ENCODE data around the gene PRMT2. TPM values are rescaled to one million over a fixed set of nuclear protein-coding genes. Genes with fewer than 3 reads are reported as not detected.

The PRMT2 gene
- total RNA-seq, 1 experiment from 2014 or later, result 86.4 TPM

- no peaks in the 10 kb centered on the region for H3K36me3 ChIP-seq (ENCODE audit: insufficient read depth, low read length, poor library complexity, severe bottlenecking)
- H3K27ac ChIP-seq (ENCODE audit: low read depth, low read length, poor library complexity, severe bottlenecking), result no peak overlapping the region
- H3K9me3 ChIP-seq (ENCODE audit: low read depth, low read length, poor library complexity, severe bottlenecking), result no peaks in the 10 kb centered on the region
- no peaks in the 10 kb centered on the region for H3K27me3 ChIP-seq (replicated peaks; ENCODE audit: insufficient read depth, low read depth, low read length, poor library complexity)
- intact Hi-C loops (cut with micrococcal nuclease; ENCODE audit: unreplicated experiment), result no loop called here
- DNase-seq (ENCODE audit: low spot score), result no peak
- BruUV-seq (replicated peaks), result no TSS peak
- H3K4me3 ChIP-seq (ENCODE audit: low read depth, low read length, poor library complexity, severe bottlenecking), result no peak overlapping the region
- TF ChIP-seq CTCF (conservative IDR thresholded peaks at IDR 0.05; ENCODE audit: low read depth, low read length), result no peak
- peaks cover 8% of the 10 kb centered on the region for H3K4me1 ChIP-seq (ENCODE audit: insufficient read depth, low read length, poor library complexity, severe bottlenecking)
- ChIA-PET POLR2A (ENCODE audit: low non-redundant PET) (no interaction called here), CTCF (no interaction called here)
Measured at GRCh38 chr21:46604329-46604974, 31.0 kb upstream of the PRMT2 start.

GRCh38 chr21:46604975-46605766 lies 30.3 kb upstream of the PRMT2 start, which contains the start of gene S100B:
TSS of gene S100B (minus strand) at chr21:46605082. CDS start at chr21:46602415, 2,667 bp downstream.
- Histone ChIP-seq H3K9me3 (ENCODE audit: low read depth, low read length, poor library complexity, severe bottlenecking) (no peaks in the 10 kb centered on the region), H3K27ac (ENCODE audit: low read depth, low read length, poor library complexity, severe bottlenecking) (no peak within 1 kb of the TSS), H3K27me3 (replicated peaks; ENCODE audit: insufficient read depth, low read depth, low read length, poor library complexity) (no peaks in the 10 kb centered on the region), H3K4me1 (ENCODE audit: insufficient read depth, low read length, poor library complexity, severe bottlenecking) (peaks cover 8% of the 10 kb centered on the region), H3K36me3 (ENCODE audit: insufficient read depth, low read length, poor library complexity, severe bottlenecking) (no peaks in the 10 kb centered on the region), H3K4me3 (ENCODE audit: low read depth, low read length, poor library complexity, severe bottlenecking) (no peak within 1 kb of the TSS)
- BruUV-seq (replicated peaks), result no TSS peak
- TF ChIP-seq EZH2 (IDR thresholded peaks at IDR 0.05; ENCODE audit: borderline replicate concordance, low read depth, low read length, poor library complexity, severe bottlenecking) (no peak), CTCF (conservative IDR thresholded peaks at IDR 0.05; ENCODE audit: low read depth, low read length) (no peak)
- POLR2A ChIA-PET (ENCODE audit: low non-redundant PET), result no interaction called here
- CTCF ChIA-PET, result no interaction called here
- DNase-seq (ENCODE audit: low spot score), result peak; percentile 42
- intact Hi-C loops (cut with micrococcal nuclease; ENCODE audit: unreplicated experiment), result no loop called here

- TF ChIP-seq EZH2 (IDR thresholded peaks at IDR 0.05; ENCODE audit: borderline replicate concordance, low read depth, low read length, poor library complexity, severe bottlenecking) (no peak), CTCF (conservative IDR thresholded peaks at IDR 0.05; ENCODE audit: low read depth, low read length) (no peak)
- intact Hi-C loops (cut with micrococcal nuclease; ENCODE audit: unreplicated experiment), result no loop called here
- ChIA-PET CTCF (no interaction called here), POLR2A (ENCODE audit: low non-redundant PET) (no interaction called here)
- BruUV-seq (replicated peaks), result no TSS peak
- H3K27ac ChIP-seq (ENCODE audit: low read depth, low read length, poor library complexity, severe bottlenecking), result no peak overlapping the region
- no peaks in the 10 kb centered on the region for H3K9me3 ChIP-seq (ENCODE audit: low read depth, low read length, poor library complexity, severe bottlenecking)
- DNase-seq (ENCODE audit: low spot score), result no peak
- H3K36me3 ChIP-seq (ENCODE audit: insufficient read depth, low read length, poor library complexity, severe bottlenecking), result no peaks in the 10 kb centered on the region
- no peak overlapping the region for H3K4me3 ChIP-seq (ENCODE audit: low read depth, low read length, poor library complexity, severe bottlenecking)
- H3K27me3 ChIP-seq (replicated peaks; ENCODE audit: insufficient read depth, low read depth, low read length, poor library complexity), result no peaks in the 10 kb centered on the region
- H3K4me1 ChIP-seq (ENCODE audit: insufficient read depth, low read length, poor library complexity, severe bottlenecking), result peaks cover 8% of the 10 kb centered on the region
Measured at GRCh38 chr21:46605767-46606426, 29.6 kb upstream of the PRMT2 start.
